HG02623 (cell line): ENCODE results near the gene LSP1.
"Not testable (repeated sequence)": the region's sequence is repeated elsewhere in the genome, so short reads cannot be mapped to it uniquely, and the experiment has no call there.

ENCODE experiments used
- ATAC-seq: cut with Tn5 transposase; IDR thresholded peaks from one replicate; pipeline ENCODE4 v1.9.1; 2021; ENCODE audit warnings: moderate library complexity; ENCODE audit not compliant: unreplicated experiment

LSP1 gene

DNA sequence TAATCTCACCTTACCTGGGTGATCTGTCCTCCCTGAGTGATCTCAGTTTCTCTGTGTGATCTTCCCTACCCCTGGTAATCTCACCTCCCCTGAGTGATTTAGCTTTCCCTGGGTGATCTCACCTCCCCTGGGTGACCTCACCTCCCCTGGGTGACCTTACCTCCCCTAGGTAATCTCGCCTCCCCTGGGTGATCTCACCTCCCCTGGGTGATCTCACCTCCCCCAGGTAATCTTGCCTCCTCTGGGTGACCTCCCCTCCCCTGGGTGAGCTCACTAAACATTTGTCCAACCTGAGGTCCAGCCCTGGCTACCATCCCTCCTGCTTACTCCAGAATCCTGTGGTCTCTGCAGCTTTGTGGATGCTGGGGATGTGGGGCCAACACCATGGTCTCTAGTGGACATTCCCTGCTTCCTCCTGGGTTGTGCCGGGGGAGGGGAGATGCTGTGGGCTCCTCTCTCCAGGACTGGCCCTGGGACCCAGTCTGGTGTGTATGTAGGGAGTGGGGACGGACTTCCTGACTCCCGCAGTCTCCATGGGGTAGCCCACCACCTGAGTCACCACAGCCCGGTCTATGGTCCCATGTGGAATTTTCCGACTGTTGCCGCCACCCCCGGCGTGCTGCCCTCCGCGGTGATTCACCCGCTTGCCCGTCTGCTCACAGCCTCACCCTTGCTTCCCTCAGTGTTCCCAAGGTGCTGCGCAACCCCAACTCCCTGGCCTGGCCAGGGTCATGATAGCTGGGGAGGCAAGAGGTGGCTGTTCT lies 9.9 kb downstream of the LSP1 start:
- ATAC-seq, result no peak

DNA sequence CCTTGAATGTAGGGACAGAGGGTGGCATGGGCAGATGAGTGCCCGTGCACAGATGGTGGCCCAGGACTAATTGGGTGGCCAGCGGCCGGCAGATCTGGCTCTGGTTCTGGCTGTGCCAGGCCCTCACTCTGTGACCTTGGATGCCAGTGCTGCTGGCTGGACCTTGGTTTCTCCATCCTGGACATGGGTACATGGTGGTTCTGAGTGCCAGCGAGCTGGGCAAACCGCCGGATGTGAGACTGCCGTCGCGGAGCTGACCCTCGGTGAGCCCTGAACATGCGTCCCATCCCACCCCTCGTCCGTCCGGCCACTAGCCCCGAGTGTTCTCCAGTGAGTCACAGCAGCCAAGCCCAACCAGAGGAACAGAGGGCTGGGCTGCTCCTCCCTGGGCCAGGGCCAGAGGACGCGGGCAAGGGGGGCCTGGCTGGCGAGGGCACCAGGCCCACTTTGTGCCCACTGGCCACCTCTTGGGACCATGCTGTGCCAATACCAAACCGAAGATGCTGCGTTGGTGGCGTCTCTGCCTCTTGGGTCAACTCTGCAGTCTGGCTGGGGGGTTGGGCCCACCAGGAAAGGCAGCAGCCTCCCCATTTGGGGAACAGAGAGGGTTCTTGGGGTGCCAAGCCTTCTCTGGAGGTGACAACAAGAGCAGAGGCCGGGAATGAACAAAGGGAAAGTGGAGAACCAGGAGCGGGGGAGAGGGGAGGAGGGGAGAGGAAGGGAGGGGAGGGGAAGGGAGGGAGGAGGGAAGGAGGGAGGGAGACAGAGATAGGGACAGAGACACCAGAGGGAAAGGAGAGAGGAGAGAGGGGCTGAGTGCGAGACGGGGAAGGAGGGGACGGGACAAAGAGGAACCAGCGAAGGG lies 10.7 kb downstream of the LSP1 start:
- ATAC-seq, result no peak

DNA sequence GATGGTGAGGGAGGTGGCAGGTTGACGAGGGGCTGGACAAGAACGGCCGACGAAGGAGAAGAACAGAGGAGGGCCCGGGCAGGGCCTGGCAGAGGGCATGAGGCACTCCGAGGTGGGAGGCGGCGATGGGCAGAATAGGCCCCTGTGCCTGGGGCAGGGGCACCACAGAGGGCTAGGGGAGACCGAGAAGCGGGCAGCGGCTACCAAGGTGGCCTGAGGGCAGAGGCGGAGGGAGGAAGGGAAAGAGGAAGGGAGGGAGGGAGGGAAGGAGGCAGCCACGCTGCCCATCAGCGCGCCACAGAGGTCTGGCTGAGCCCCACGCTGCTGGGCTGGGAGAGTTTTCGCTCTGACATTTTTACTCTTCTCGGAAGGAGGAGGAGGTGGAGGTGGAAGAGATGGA lies 11.3 kb downstream of the LSP1 start:
- no peak for ATAC-seq

DNA sequence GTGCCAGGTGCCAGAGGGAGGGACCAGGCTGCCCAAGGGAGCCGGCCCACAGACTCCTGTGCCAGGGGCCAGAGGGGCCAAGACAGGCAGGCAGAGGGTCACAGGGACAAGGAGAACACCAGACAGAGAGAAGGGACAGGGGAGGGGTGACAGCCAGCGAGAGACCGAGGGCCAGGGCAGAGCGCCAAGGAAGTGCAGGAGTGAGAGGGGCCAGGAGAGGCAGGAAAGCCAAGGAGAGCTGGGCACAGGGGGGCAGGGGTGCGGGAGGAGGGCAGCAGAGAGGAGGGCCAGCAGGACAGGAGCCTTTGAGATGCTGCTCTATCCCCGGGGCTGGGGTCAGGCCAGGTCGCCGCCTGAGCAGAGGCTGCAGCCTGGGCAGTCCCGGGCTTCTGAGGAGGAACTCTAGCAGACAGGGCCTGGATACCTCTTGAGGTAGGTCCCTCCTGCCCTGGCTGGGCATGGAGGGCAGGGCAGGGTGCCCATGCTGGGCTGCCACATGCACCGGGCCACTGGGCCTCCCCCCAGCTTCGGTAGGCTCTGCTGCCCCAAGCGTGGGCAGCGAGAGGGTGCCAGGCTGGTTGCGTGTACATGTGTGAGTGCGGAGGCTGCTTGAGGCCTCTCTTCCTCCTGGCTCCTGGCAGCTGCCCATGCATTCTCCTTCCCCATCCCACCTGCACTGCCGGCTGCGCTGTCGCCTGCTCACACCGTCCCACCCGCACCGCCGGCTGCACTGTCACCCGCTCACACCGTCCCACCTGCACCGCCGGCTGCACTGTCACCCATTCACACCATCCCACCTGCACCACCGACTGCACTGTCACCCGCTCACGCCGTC lies 12.2 kb downstream of the LSP1 start:
- ATAC-seq, result no peak

DNA sequence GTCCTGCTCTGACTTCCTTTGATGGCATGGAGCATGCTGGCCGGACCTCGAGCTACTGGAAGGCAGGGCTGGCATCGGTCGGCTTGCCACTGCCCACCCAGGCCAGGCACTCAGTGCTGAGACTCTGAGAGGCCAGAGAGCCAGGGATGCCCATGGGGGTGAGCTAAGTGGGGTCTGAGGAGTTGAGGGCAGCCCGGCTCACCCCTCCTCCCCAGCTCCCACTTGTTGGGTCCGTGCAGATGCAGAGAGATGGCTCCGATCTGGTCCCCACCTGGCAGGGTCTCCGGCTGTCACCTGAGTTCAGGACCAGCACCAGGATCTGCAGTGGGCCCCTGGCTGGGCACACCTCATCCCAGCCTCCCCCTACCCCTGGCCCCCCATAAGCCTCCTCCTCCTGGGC lies 13.3 kb downstream of the LSP1 start:
- no peak for ATAC-seq

DNA sequence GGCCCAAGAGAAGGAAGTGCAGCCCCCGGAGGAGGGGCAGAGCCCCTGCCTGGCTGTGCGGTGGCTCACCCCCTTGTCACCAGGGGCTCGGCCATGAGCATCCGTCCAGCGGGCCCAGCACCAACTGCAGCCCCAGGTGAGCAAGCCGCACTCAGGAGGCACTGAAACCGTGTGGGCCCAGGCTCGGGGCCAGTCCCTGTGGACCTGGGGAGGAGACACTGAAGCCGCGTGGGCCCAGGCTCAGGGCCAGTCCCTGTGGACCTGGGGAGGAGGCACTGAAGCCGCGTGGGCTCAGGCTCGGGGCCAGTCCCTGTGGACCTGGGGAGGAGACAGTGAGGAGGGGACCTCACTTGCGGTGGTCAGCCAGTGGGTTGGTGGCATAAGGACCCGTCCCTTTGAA lies 13.9 kb downstream of the LSP1 start:
- ATAC-seq, result no peak

DNA sequence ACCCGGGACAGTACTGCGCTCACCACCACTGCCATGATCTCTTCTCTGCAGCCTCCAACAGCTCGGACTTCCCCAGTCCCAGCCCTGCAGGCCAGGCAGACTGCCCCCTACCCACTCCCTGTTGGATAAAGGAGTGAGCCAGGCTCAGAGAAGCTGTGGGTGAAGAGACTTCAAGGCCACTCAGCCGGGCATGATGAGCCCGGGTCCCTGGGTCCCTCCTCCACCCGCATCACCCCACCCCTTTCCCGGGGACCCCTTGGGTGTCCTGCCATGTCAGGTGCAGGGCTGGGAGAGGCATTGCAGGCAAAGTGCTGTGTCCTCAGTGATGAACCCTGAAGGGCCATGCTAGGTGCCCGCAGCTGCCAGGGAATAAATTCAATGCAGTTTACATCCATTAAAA lies 14.5 kb downstream of the LSP1 start:
- no peak for ATAC-seq

DNA sequence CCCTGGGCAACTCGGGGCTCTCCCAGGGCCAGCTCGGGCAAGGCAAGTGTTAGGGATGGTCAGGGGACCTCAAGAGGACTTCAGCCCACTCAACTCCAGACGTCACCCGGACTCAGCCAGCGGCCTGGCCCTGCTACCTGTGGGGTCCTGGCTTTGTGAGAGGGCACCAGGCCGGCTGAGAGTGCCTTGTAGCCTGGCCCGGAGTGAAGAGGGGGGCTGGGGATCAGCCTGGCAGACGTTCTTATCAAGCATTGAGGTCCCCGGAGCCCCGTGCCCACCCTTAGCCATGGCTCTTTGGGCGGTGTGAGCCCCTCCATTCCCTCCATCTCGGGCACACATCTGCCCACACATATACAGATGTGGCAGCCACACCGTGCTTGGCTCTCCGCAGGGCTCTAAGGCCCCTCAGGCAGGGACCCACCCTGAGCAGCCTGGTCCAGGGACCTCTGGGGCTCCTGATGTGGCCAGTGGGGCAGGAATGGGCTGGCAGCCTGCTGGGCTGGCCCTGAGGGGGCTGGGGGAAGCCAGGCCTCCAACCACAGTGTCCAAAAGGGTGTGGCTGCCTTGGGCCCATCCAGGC lies 15.3 kb downstream of the LSP1 start:
- no peak for ATAC-seq

DNA sequence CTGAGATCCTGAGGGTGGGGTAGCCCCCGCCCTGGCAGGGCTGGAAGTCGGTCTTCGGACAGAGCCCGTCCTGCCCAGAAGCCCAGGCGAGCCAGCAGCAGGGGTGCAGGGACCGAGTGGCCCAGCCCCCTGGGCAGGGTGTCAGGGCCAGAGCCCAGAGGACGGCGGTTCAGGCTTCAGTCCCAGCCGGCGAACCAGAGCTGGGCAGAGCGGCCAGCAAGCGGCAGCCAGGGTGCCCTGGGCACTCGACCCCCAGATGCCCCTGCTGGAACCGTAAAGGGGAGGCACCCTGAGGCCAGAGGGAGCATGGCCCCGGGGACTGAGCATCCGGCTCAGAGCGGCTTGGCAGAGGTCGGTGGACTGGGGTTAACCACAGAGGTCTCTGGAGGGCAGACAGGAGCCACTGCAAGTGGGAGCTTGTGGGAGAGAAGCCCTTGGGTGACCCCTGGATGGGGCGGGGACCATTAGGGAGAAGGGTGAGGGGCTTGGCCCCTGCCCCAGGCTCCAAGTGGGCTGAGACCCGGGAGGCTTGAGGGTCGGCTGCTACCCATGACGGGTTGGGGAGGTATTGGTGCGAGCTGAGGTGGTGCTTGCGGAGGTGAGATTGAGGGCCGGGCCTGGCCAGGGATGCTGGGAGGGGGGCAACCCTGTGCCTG lies 15.9 kb downstream of the LSP1 start:
- no peak for ATAC-seq

DNA sequence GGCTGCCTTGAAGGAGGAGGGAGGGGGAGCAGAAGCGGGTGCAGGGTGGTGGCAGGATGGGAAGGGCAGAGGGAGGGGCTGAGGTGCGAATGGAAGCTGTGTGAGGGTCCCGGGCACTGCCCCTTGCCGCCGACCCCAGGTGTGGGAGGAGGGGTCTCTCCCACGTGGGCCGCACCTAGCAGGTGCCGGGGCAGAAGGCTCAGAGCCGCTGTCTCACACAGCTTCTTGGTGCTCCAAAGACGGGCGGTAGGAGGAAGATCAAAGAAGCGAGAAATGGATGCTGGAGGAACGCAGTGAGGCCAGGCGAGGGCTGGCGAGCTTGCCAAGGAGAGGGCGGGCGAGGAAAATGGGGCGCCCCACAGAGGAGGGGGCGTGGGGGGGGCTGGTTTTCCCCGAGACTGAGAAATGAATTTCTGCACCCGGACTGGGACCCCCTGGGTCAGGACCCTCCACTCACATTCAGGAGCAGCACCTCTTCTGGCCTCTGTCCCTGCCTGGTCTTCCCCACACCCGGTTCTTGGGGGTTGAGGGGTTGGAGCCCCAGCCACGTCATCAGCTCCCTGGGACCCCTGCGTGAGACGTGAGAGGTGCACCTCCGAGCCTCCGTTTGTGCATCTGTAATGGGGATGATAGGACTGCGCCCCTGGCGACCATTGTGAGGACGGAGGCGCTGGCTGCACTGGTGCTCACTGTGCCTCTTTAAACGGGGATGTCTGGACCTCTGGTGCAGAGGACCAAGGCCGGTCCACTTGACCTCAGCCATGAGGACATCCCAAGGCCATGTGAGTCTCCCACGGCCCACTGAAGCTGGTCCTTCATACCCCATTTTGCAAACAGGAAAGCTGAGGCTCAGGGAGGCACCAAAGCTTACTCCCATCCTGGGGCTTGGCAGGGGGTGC lies 16.8 kb downstream of the LSP1 start:
- no peak for ATAC-seq

DNA sequence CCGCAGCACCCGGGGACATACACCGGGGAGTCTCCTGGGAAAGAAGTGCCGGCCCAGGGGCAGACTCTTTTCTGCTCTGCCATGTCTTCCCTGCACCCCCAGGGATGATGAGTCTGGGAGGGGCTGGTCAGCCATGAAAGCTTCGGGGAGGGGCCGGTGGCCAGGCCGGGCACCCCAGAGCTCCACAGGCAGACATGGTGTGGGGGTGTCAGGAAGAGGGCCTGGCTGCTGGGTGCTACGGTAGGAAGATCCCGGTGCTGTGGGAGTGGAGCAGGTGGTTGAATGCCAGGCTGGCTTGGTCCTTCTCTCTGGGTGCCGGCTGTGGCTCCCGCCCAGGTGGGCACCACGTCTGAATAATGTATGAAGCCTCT lies 17.4 kb downstream of the LSP1 start:
- ATAC-seq, result no peak

DNA sequence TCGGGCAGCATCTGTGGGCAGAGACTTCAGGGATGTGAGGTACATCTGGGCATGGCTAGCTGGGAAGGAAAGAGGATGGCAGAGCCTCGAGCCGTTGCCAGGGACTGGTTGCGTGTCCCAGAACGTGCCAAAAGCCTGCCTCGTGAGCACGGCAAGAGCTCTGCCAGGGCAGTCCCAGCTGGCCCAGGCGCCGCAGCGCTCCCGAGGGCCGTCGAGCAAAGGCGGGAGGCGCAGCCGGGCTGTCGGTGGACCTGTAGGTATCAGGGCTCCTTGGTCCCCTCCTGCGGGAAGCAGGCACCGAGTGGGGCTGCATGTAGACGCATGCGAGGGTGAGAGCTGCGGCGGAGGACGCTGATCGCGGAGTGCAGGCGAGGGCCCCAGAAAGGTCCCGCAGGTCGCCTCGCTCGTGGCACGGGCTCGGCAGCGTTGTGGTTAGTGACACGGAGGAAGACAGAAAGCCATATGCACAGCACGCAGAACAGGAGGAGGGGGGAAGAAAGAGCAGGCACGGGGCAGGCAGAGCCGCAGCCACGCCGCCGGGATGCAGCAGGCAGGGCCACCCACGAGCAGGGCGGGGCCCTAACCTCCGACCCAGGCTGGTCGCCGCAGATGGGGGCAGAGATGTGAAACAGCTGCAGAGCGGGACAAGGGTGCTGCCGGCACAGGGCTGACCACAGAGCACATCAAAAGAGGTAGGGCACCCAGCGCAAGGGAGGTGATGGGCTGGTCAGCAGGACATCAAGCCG lies 18.0 kb downstream of the LSP1 start:
- no peak for ATAC-seq

DNA sequence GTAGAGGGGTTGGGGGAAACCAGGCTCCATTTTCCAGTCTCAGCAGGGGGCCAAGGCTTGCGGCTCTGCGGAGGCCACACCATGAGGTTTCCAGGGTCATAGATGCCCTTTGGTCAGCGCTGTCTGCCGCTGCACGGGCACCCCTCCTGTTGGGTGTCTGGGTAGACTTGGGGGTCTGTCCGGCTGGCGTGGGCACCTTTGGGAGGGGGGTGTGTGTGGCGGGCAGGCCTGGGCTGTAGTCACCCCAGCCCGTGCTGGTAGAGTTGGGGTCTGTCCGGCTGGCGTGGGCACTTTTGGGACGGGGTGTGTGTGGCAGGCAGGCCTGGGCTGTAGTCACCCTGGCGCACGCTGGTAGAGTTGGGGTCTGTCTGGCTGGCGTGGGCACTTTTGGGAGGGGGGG lies 18.6 kb downstream of the LSP1 start:
- no peak for ATAC-seq

DNA sequence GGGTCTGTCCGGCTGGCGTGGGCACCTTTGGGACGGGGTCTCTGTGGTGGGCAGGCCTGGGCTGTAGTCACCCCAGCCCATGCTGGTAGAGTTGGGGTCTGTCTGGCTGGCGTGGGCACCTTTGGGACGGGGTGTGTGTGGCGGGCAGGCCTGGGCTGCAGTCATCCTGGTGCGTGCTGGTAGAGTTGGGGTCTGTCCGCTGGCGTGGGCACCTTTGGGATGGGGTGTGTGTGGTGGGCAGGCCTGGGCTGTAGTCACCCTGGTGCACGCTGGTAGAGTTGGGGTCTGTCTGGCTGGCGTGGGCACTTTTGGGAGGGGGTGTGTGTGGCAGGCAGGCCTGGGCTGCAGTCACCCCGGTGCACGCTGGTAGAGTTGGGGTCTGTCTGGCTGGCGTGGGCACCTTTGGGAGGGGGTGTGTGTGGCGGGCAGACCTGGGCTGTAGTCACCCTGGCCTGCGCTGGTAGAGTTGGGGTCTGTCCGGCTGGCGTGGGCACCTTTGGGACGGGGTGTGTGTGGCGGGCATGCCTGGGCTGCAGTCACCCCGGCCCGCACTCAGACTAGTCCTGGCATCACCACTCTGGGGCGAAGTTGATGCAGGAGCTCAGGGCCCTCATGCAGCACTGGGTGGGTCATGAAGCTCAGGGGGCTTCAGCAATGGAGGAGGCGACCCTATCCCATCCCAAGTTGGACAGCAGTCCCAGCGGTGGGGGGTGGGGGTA lies 19.5 kb downstream of the LSP1 start:
- no peak for ATAC-seq

DNA sequence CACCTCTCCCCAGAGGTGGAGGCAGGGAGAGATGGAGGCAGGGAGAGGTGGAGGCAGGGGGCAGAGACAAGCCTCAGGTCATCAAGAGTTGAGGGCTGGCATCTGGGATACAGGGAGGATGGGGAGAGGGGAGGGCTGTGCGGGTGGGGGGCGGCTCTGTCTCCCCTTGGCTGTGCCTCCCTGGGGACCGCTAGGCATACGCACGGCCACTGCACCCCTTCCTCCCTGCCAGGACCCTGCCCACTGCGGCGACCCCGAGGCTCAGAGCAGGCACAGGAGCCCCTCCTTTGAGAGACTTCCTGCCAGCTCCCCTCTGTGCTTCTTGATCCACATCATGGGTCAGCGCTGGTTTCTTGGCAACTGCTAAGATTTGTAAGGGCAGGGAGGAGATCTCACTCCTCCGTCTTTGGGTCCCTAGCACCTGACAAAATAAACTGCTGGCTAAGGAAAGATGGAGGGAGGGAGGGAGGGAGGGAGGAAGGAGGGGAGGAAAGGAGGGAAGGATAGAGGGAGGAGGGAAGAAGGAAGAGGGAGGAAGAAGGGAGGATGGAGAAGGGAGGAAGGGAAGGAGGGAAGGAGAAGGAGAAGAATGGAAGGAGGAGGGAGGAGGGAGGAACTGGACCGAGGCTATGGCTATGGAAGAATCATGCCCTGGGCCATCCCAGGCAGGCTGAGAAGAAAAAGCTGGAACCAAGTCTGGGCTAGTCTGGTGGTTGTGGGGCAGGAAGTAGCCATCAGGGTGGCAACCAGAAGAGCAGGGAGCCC lies 20.3 kb downstream of the LSP1 start:
- ATAC-seq, result no peak

DNA sequence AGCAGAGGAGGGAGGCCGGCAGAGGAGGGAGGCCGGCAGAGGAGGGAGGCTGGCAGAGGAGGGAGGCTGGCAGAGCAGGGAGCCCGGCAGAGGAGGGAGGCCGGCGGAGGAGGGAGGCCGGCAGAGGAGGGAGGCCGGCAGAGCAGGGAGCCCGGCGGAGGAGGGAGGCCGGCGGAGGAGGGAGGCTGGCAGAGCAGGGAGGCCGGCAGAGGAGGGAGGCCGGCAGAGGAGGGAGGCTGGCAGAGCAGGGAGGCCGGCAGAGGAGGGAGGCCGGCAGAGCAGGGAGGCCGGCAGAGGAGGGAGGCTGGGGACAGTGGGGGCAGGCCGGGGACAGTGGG lies 20.9 kb downstream of the LSP1 start:
- not testable (repeated sequence) for ATAC-seq

DNA sequence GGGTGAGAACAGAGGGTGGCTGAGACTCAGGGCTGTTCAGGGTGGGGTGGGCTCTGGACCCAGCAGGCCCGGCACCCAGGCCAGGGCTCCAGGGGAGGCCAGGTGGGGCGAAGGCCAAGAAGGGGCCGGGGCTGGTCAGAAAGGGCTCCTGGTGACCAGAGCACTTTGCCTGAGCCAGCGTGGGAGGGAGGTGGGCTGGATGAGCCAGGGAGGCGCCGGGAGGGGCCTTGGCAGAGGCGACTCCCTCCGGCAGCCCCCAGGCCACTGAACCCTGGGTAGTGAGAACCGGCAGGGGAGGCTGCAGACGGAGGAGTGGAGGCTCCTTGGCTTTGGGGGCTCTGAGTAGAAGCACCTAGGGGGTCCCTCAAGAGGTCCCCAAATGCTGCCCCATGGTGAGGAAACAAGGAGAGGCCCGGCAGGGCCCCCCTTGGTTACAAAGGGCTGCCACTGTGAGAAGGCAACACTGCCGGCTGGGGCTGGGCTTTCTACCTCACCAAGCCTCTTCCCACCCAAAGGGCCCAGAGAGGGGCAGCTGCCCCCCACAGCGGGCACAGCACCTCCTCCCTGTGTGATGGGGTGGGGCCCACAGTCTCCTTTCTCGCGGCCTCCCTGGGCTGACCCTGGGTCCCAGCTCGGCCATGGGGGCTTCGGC lies 21.7 kb downstream of the LSP1 start:
- not testable (repeated sequence) for ATAC-seq
